ENCODE results near the gene AEBP2.

- TF ChIP-seq CTCF (IDR thresholded peaks at IDR 0.05) (no peak), POLR2A (IDR thresholded peaks at IDR 0.05) (no peak)
Measured at GRCh38 chr12:19421503-19422282, 17.6 kb upstream of the AEBP2 start.

Measured in body of pancreas (tissue), 4 donors.